ENCODE results near the gene KCNIP4. TPM values are rescaled to one million over a fixed set of nuclear protein-coding genes. Genes with fewer than 3 reads are reported as not detected.

KCNIP4 gene
- total RNA-seq, 2 experiments from 2014 or later, result not detected

GRCh38 chr4:21692241-21692640 lies 256.3 kb downstream of the KCNIP4 start:
- intact Hi-C loops (cut with micrococcal nuclease), result no loop called here
- no peaks in the 10 kb centered on the region for H3K27me3 Mint-ChIP-seq
- no peaks in the 10 kb centered on the region for H3K9me3 Mint-ChIP-seq
- ChIA-PET CTCF (no interaction called here), POLR2A (no interaction called here)
- no peak for DNase-seq
- no peak overlapping the region for H3K27ac Mint-ChIP-seq
- no peaks in the 10 kb centered on the region for H3K36me3 Mint-ChIP-seq
- H3K4me1 Mint-ChIP-seq (ENCODE audit: low read depth), result no peaks in the 10 kb centered on the region
- H3K4me3 Mint-ChIP-seq, result no peak overlapping the region

DNA sequence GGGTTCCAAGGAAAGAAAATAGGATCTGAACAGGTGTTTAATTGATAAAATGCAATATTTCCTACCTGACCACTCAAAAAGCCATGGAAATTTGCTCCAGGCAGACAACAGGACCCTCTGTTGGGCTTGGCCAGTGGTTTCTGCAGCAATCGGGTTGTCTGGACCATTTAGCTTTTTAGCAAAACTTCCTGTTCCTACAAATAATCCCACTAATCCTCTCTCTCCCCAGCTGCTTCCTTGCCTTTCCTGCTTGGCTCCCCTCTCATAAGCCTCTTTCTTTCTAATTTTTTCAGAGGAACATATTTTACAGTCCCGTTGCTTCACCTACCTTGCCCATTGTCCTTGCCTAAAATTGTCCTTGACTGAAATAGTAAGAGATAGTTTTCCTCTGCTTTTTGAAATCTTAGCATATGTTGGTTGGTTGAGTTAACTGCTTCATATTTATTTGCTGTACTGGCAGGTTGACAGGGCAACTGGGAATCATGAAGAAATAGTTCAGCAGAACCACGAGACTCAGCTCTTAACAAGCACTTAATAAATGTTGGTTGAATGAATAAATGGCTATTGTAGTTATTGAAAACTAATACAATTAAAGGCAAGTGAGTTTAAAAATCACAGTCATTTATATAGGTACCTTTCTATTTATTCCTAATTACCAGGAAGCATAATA lies 259.8 kb downstream of the KCNIP4 start:
- DNase-seq, result no peak
- no peaks in the 10 kb centered on the region for H3K4me1 Mint-ChIP-seq (ENCODE audit: low read depth)
- no peak overlapping the region for H3K4me3 Mint-ChIP-seq
- no peaks in the 10 kb centered on the region for H3K27me3 Mint-ChIP-seq
- no peaks in the 10 kb centered on the region for H3K36me3 Mint-ChIP-seq
- no peak overlapping the region for H3K27ac Mint-ChIP-seq
- POLR2A ChIA-PET, result no interaction called here
- intact Hi-C loops (cut with micrococcal nuclease), result no loop called here
- CTCF ChIA-PET, result no interaction called here
- H3K9me3 Mint-ChIP-seq, result no peaks in the 10 kb centered on the region

- ChIA-PET POLR2A (no interaction called here), CTCF (no interaction called here)
- peaks cover 4% of the 10 kb centered on the region for H3K9me3 Mint-ChIP-seq
- no peak overlapping the region for H3K4me3 Mint-ChIP-seq
- intact Hi-C loops (cut with micrococcal nuclease), result no loop called here
- H3K36me3 Mint-ChIP-seq, result no peaks in the 10 kb centered on the region
- no peaks in the 10 kb centered on the region for H3K4me1 Mint-ChIP-seq (ENCODE audit: low read depth)
- no peak for DNase-seq
- H3K27me3 Mint-ChIP-seq, result no peaks in the 10 kb centered on the region
- H3K27ac Mint-ChIP-seq, result no peak overlapping the region
These were observed 262.7 kb downstream of the KCNIP4 start for GRCh38 chr4:21685911-21686310.

- Mint-ChIP-seq H3K4me3 (no peak overlapping the region), H3K9me3 (peaks cover 14% of the 10 kb centered on the region), H3K27me3 (no peaks in the 10 kb centered on the region), H3K36me3 (no peaks in the 10 kb centered on the region), H3K4me1 (ENCODE audit: low read depth) (no peaks in the 10 kb centered on the region), H3K27ac (no peak overlapping the region)
- ChIA-PET POLR2A (no interaction called here), CTCF (no interaction called here)
- intact Hi-C loops (cut with micrococcal nuclease), result no loop called here
- no peak for DNase-seq
These were observed 268.2 kb downstream of the KCNIP4 start for GRCh38 chr4:21680326-21680898.

DNA sequence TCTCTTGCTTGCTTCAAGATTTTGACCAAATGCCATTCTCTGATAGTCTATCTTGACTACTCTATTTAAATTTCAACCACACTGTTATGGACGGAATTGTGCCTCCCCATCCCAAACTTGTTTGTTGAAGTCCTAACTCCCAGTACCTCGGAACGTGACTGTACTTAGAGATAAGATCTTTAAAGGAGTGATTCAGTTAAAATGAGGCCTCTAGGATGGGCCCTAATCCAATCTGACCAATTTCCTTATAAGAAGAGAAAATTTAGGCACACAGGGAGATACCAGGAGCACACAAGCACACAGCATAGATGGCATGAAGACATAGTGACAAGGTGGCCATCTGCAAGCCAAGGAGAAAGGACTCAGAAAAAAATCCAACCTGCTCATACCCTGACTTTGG lies 269.9 kb downstream of the KCNIP4 start:
- DNase-seq, result no peak
- Mint-ChIP-seq H3K27me3 (no peaks in the 10 kb centered on the region), H3K4me1 (ENCODE audit: low read depth) (no peaks in the 10 kb centered on the region), H3K27ac (no peak overlapping the region), H3K4me3 (no peak overlapping the region), H3K9me3 (peaks cover 14% of the 10 kb centered on the region), H3K36me3 (no peaks in the 10 kb centered on the region)
- ChIA-PET POLR2A (no interaction called here), CTCF (no interaction called here)
- intact Hi-C loops (cut with micrococcal nuclease), result no loop called here

- Mint-ChIP-seq H3K27ac (no peak overlapping the region), H3K36me3 (no peaks in the 10 kb centered on the region), H3K27me3 (no peaks in the 10 kb centered on the region), H3K4me1 (ENCODE audit: low read depth) (no peaks in the 10 kb centered on the region), H3K9me3 (peaks cover 14% of the 10 kb centered on the region), H3K4me3 (no peak overlapping the region)
- intact Hi-C loops (cut with micrococcal nuclease), result no loop called here
- DNase-seq, result no peak
- POLR2A ChIA-PET, result no interaction called here
- CTCF ChIA-PET, result no interaction called here
These were observed 271.4 kb downstream of the KCNIP4 start for GRCh38 chr4:21677173-21677572.

DNA sequence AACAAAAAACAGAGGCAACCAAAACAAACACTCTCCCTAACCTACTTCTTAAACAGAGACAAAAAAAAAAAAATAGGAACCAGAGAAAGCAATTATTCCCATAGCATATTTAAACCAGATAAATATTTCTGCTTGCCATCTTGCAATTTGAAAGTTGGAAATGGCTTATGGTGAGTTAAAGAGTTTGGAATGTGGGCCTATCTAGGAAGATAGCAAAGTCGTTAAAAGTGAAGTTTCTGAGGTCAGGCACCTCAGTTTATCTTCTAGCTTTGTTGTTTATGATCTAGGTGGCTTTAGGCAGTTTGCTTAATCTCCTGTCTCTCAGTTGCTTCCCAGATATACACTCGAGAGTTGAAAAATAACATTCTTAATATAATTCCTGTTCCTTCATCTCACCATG lies 284.2 kb downstream of the KCNIP4 start:
- Mint-ChIP-seq H3K27me3 (no peaks in the 10 kb centered on the region), H3K4me1 (ENCODE audit: low read depth) (no peaks in the 10 kb centered on the region), H3K4me3 (no peak overlapping the region), H3K27ac (no peak overlapping the region), H3K36me3 (no peaks in the 10 kb centered on the region), H3K9me3 (peaks cover 6% of the 10 kb centered on the region)
- ChIA-PET POLR2A (no interaction called here), CTCF (no interaction called here)
- no peak for DNase-seq
- intact Hi-C loops (cut with micrococcal nuclease), result no loop called here

DNA sequence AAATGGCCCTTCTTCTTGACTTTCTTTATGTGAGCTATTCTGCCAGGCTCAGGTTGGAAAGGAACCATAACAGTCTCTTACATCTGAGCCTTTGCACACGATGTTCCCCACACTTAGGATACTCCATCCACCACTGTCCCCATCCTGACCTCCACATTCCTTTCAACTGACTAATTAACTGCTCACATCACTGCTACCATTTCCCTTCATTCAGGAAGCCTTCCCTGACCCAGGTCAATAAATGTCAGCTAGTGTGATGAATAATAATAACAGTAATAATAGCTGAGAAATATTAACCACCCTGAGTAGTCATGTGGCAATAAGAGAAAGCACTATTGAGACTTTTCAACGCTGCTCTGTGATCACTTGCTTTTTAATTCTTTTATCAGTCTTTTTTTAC lies 291.7 kb downstream of the KCNIP4 start:
- CTCF ChIA-PET, result no interaction called here
- no peak overlapping the region for H3K4me3 Mint-ChIP-seq

GRCh38 chr4:21655031-21655430 lies 293.5 kb downstream of the KCNIP4 start:
- intact Hi-C loops (cut with micrococcal nuclease), result no loop called here
- no peaks in the 10 kb centered on the region for H3K4me1 Mint-ChIP-seq (ENCODE audit: low read depth)
- H3K27me3 Mint-ChIP-seq, result no peaks in the 10 kb centered on the region
- DNase-seq, result no peak
- H3K27ac Mint-ChIP-seq, result no peak overlapping the region
- ChIA-PET CTCF (no interaction called here), POLR2A (no interaction called here)
- H3K36me3 Mint-ChIP-seq, result no peaks in the 10 kb centered on the region
- H3K4me3 Mint-ChIP-seq, result no peak overlapping the region
- peaks cover 5% of the 10 kb centered on the region for H3K9me3 Mint-ChIP-seq

More for the DNA sequence above, 291.7 kb downstream of the KCNIP4 start:
- no peak for DNase-seq
- no peak overlapping the region for H3K27ac Mint-ChIP-seq
- peaks cover 5% of the 10 kb centered on the region for H3K9me3 Mint-ChIP-seq
- POLR2A ChIA-PET, result no interaction called here
- no peaks in the 10 kb centered on the region for H3K36me3 Mint-ChIP-seq
- no peaks in the 10 kb centered on the region for H3K27me3 Mint-ChIP-seq
- no peaks in the 10 kb centered on the region for H3K4me1 Mint-ChIP-seq (ENCODE audit: low read depth)
- intact Hi-C loops (cut with micrococcal nuclease), result no loop called here

GRCh38 chr4:21652508-21653231 lies 295.9 kb downstream of the KCNIP4 start:
- no peak overlapping the region for H3K27ac Mint-ChIP-seq
- no peaks in the 10 kb centered on the region for H3K27me3 Mint-ChIP-seq
- intact Hi-C loops (cut with micrococcal nuclease), result no loop called here
- DNase-seq, result no peak
- H3K9me3 Mint-ChIP-seq, result peaks cover 9% of the 10 kb centered on the region
- CTCF ChIA-PET, result no interaction called here
- no peaks in the 10 kb centered on the region for H3K36me3 Mint-ChIP-seq
- H3K4me3 Mint-ChIP-seq, result no peak overlapping the region
- no peaks in the 10 kb centered on the region for H3K4me1 Mint-ChIP-seq (ENCODE audit: low read depth)
- POLR2A ChIA-PET, result no interaction called here

DNA sequence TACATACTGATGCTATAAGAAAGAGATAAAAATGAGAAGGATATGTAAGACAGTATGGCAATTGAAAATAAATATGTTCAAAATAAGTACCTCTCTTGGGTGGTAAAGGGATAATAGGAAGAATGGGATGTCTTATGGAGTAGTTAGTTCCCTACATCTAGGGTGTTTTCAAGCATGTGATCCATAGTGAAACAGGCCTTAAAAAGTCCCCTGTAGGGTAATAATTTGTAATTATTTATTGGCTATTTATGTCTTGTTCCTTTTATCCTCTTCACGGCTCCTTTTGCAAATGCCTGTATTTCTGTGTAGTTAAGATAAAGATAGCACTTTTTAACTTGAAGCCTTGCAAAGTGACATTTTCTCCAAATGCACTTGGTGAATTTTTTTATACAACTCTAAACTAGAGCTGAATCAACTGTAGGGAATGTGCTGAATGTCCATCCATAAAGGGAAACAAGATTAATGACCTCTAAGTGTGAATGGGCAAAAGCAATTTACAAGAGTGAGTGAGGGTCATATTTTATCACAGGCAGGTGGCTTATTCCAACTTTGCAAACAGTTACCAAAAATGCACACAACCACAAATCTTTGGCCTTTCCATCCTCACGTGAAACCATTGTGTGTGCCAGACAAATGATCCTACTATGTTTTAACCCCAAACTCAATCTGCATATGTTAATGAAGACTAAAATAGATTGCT lies 299.0 kb downstream of the KCNIP4 start:
- H3K27me3 Mint-ChIP-seq, result no peaks in the 10 kb centered on the region
- CTCF ChIA-PET, result no interaction called here

DNA sequence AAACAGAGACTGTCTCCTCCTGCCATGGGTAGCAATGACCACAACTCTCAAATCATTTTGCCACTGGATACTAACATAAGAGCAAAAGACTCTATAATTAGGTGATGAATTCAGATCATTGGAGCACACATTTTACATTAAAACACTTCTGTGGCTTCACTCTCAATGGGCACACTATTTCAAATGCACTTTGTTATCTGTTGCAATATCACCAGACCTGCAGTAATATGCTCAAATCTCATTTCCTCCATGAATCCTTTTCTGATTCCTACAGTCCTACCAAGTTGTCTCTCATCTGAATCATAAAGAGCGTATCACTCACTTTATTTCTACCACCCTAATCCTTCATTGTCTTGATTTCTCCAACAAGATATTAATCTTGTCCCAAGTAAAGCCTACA lies 302.8 kb downstream of the KCNIP4 start:
- ChIA-PET CTCF (no interaction called here), POLR2A (no interaction called here)
- no peak overlapping the region for H3K27ac Mint-ChIP-seq
- H3K4me1 Mint-ChIP-seq (ENCODE audit: low read depth), result no peaks in the 10 kb centered on the region
- peaks cover 11% of the 10 kb centered on the region for H3K9me3 Mint-ChIP-seq
- no peak overlapping the region for H3K4me3 Mint-ChIP-seq
- no peaks in the 10 kb centered on the region for H3K36me3 Mint-ChIP-seq
- DNase-seq, result no peak
- intact Hi-C loops (cut with micrococcal nuclease), result no loop called here
- no peaks in the 10 kb centered on the region for H3K27me3 Mint-ChIP-seq

More for the DNA sequence above, 299.0 kb downstream of the KCNIP4 start:
- POLR2A ChIA-PET, result no interaction called here
- H3K27ac Mint-ChIP-seq, result no peak overlapping the region
- peaks cover 11% of the 10 kb centered on the region for H3K9me3 Mint-ChIP-seq
- no peak overlapping the region for H3K4me3 Mint-ChIP-seq
- intact Hi-C loops (cut with micrococcal nuclease), result no loop called here
- H3K4me1 Mint-ChIP-seq (ENCODE audit: low read depth), result no peaks in the 10 kb centered on the region
- no peaks in the 10 kb centered on the region for H3K36me3 Mint-ChIP-seq
- DNase-seq, result no peak

- H3K36me3 Mint-ChIP-seq, result no peaks in the 10 kb centered on the region
- intact Hi-C loops (cut with micrococcal nuclease), result no loop called here
- CTCF ChIA-PET, result no interaction called here
- no peak overlapping the region for H3K27ac Mint-ChIP-seq
- no peak overlapping the region for H3K4me3 Mint-ChIP-seq
- H3K4me1 Mint-ChIP-seq (ENCODE audit: low read depth), result no peaks in the 10 kb centered on the region
- no peaks in the 10 kb centered on the region for H3K27me3 Mint-ChIP-seq
- POLR2A ChIA-PET, result no interaction called here
- DNase-seq, result no peak
- H3K9me3 Mint-ChIP-seq, result peaks cover 4% of the 10 kb centered on the region
These were observed 306.9 kb downstream of the KCNIP4 start for GRCh38 chr4:21641696-21642095.

Data from activated CD4-positive, alpha-beta memory T cell treated with anti-CD3 and anti-CD28 coated beads for 36 hours (primary cell).